IMR-90 (cell line): Measurements from ENCODE around the gene TRIM2. TPM values are rescaled to one million over a fixed set of nuclear protein-coding genes. Genes with fewer than 3 reads are reported as not detected.

ENCODE experiments used
- ATAC-seq: fragments of 200-7000 bp; cut with Tn5 transposase; 2 replicates; pipeline ENCODE4 v1.9.1; 2020; ENCODE audit warnings: low read depth, mild to moderate bottlenecking, moderate library complexity
- BruUV-seq: library from RNA; stranded (reverse); fragments of 400-500 nt; replicated peaks from 2 replicates; lab custom pipeline; 2021; lab: Mats Ljungman, UMichigan
- CTCF ChIA-PET: fragments of 300-600 bp; formaldehyde crosslinking; extraction: SDS; loops from one replicate; lab custom pipeline; 2021; ENCODE audit warnings: antibody characterized with exemption; lab: Yijun Ruan, JAX
- POLR2A ChIA-PET: fragments of 300-600 bp; sonication (Branson Sonifier 250); formaldehyde crosslinking; loops from one replicate; lab custom pipeline; 2022; ENCODE audit warnings: antibody characterized with exemption; ENCODE audit not compliant: unreplicated experiment; lab: Charles Lee
- DNase-seq: peaks from one replicate; pipeline ENCODE4 v3.0.0; 2013
- H2AFZ ChIP-seq: replicated peaks from 2 replicates; pipeline ENCODE3; 2013; ENCODE audit warnings: low read length, mild to moderate bottlenecking; ENCODE audit not compliant: poor library complexity
- H2AK5ac ChIP-seq: 2 replicates; pipeline ENCODE4 v1.6.1; 2013; ENCODE audit warnings: low read depth, low read length, inconsistent platforms
- H2AK9ac ChIP-seq: replicated peaks from 2 replicates; pipeline ENCODE3; 2013; ENCODE audit warnings: mild to moderate bottlenecking, low read depth, low read length, moderate library complexity; ENCODE audit not compliant: poor library complexity
- H2BK120ac ChIP-seq: 2 replicates; pipeline ENCODE4 v1.6.1; 2013; ENCODE audit warnings: low read depth, low read length, inconsistent platforms
- H2BK15ac ChIP-seq: 3 replicates; pipeline ENCODE4 v1.6.1; 2013; ENCODE audit warnings: low read depth, low read length, inconsistent platforms
- H2BK20ac ChIP-seq: 2 replicates; pipeline ENCODE4 v1.6.1; 2013; ENCODE audit warnings: low read depth, mild to moderate bottlenecking, inconsistent platforms, low read length, moderate library complexity
- H2BK5ac ChIP-seq: 2 replicates; pipeline ENCODE4 v1.6.1; 2013; ENCODE audit warnings: mild to moderate bottlenecking, low read depth, low read length, inconsistent platforms; ENCODE audit not compliant: poor library complexity, severe bottlenecking
- H3K14ac ChIP-seq: replicated peaks from 2 replicates; pipeline ENCODE4 v1.6.1; 2013; ENCODE audit warnings: low read depth, low read length, inconsistent platforms
- H3K18ac ChIP-seq: 2 replicates; pipeline ENCODE4 v1.6.1; 2013; ENCODE audit warnings: low read depth, low read length, control low read depth
- H3K23ac ChIP-seq: 2 replicates; pipeline ENCODE4 v1.6.1; 2013; ENCODE audit warnings: low read depth, low read length, inconsistent platforms
- H3K27ac ChIP-seq: 2 replicates; pipeline ENCODE4 v1.5.1; 2013; ENCODE audit warnings: mild to moderate bottlenecking, control low read depth, low read length; ENCODE audit not compliant: insufficient read depth
- H3K27me3 ChIP-seq: 2 replicates; pipeline ENCODE4 v1.6.1; 2013; ENCODE audit warnings: low read length; ENCODE audit not compliant: control insufficient read depth, insufficient read depth
- H3K36me3 ChIP-seq: 2 replicates; pipeline ENCODE4 v1.6.1; 2013; ENCODE audit warnings: low read length, mixed read lengths; ENCODE audit not compliant: control insufficient read depth, insufficient read depth
- H3K4ac ChIP-seq: 2 replicates; pipeline ENCODE4 v1.6.1; 2013; ENCODE audit warnings: low read depth, low read length, inconsistent platforms
- H3K4me1 ChIP-seq: 2 replicates; pipeline ENCODE4 v1.6.1; 2013; ENCODE audit warnings: low read length, mixed read lengths; ENCODE audit not compliant: control insufficient read depth, insufficient read depth
- H3K4me2 ChIP-seq: 2 replicates; pipeline ENCODE4 v1.6.1; 2013; ENCODE audit warnings: low read depth, mild to moderate bottlenecking, control low read depth, low read length, moderate library complexity
- H3K4me3 ChIP-seq: 2 replicates; pipeline ENCODE4 v1.5.1; 2013; ENCODE audit warnings: low read depth, mild to moderate bottlenecking, control low read depth, low read length, moderate library complexity; ENCODE audit not compliant: insufficient read depth
- H3K56ac ChIP-seq: 2 replicates; pipeline ENCODE4 v1.6.1; 2013; ENCODE audit warnings: low read length, inconsistent platforms; ENCODE audit not compliant: insufficient read depth; ENCODE audit errors: extremely low read depth
- H3K79me1 ChIP-seq, 2 experiments: 2 replicates each; pipeline ENCODE4 v1.6.1; 2013; ENCODE audit warnings: low read length in 2 of 2, inconsistent platforms in 1 of 2, low read depth in 1 of 2
- H3K9ac ChIP-seq: 2 replicates; pipeline ENCODE4 v1.6.1; 2013; ENCODE audit warnings: low read depth, low read length, control low read depth
- H3K9me1 ChIP-seq: 2 replicates; pipeline ENCODE4 v1.6.1; 2013; ENCODE audit warnings: low read length, inconsistent platforms; ENCODE audit not compliant: insufficient read depth
- H3K9me3 ChIP-seq: 2 replicates; pipeline ENCODE4 v1.6.1; 2013; ENCODE audit warnings: low read length; ENCODE audit not compliant: control insufficient read depth, insufficient read depth
- H4K20me1 ChIP-seq: 2 replicates; pipeline ENCODE4 v1.6.1; 2013; ENCODE audit warnings: low read length, inconsistent platforms; ENCODE audit not compliant: insufficient read depth
- H4K5ac ChIP-seq: 2 replicates; pipeline ENCODE4 v1.6.1; 2013; ENCODE audit warnings: mild to moderate bottlenecking, low read depth, low read length, control low read depth
- H4K8ac ChIP-seq, 2 experiments: 2 replicates each; pipeline ENCODE4 v1.6.1; 2013; ENCODE audit warnings: low read depth in 2 of 2, low read length in 2 of 2, control low read depth in 1 of 2, inconsistent platforms in 1 of 2
- H4K91ac ChIP-seq: 2 replicates; pipeline ENCODE4 v1.6.1; 2013; ENCODE audit warnings: low read depth, low read length, inconsistent platforms; ENCODE audit not compliant: insufficient read depth
- POLR2A ChIP-seq: IDR thresholded peaks from 2 replicates; pipeline ENCODE4 v1.6.1; 2012; ENCODE audit warnings: mild to moderate bottlenecking, low read depth, low read length
- WGBS, 2 experiments: methylation state at CpG; one replicate each; pipeline versions ENCODE4 v1.1.5 to v1.1.7; 2013; ENCODE audit warnings: missing lambda C conversion rate in 2 of 2; ENCODE audit not compliant: insufficient read length in 1 of 2; ENCODE audit errors: extremely low coverage in 2 of 2; 5-methylcytosine and 5-hydroxymethylcytosine counted together
- dilution Hi-C: fragments of 300-500 bp; cut with HindIII; formaldehyde crosslinking; loops from one replicate; pipeline ENCODE4 v1.14.3; 2018; ENCODE audit warnings: low sequenced_read_pairs; ENCODE audit not compliant: unreplicated experiment
- in situ Hi-C: fragments of 300-500 bp; cut with MboI; formaldehyde crosslinking; loops from 3 replicates; pipeline ENCODE4 v1.14.3; 2019; ENCODE audit warnings: low sequenced_read_pairs, inconsistent platforms, mixed read lengths
- intact Hi-C: fragments of 100-400 bp; cut with micrococcal nuclease; formaldehyde crosslinking; loops from 2 replicates; pipeline ENCODE4 v1.10.0; 2022
- polyA plus RNA-seq, 3 experiments: library from polyadenylated mRNA; depleted of rRNA; stranded (reverse); fragments of >200 nt; gene quantifications; 2 replicates each; pipeline ENCODE4 v1.2.3, GENCODE V29; 2012; ENCODE audit warnings: low replicate concordance in 1 of 3
- total RNA-seq: library from RNA; depleted of rRNA; stranded (reverse); fragments of >200 nt; gene quantifications from 2 replicates; pipeline ENCODE4 v1.2.3, GENCODE V29; 2012
- TF ChIP-seq, protein P1 (sequence below): conservative IDR thresholded peaks from 2 replicates; pipeline ENCODE4 v1.5.1; 2012; ENCODE audit warnings: mild to moderate bottlenecking, low read depth, low read length, improper control_type of control experiment

TRIM2 gene
- total and polyA plus RNA-seq, 2 of the 4 experiments (the other 2 are of a cell fraction), result 16.0 to 64.2 TPM

DNA sequence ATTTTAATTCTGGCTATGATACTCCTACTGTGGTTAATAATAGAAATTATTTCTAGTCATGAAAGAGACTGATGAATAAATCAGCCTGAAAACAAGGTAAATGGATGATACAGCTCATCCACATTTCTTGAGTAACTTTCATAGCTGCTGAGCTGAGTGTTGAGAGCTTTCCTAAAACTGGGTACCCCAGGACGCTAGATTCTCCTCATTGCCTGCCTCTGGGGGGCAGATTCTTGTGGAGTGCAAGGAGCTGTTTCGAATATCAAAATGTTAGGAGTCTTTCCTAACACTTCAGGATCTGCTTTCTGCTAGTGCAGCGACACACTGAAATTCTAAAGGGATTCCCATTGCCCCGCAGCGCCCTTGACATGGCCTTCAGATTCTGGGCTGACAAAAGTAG is 142.3 kb downstream of the TRIM2 start:
- no peak overlapping the region for H3K9ac ChIP-seq
- ATAC-seq (no peak), DNase-seq (peak; percentile 10)
- no peaks in the 10 kb centered on the region for H3K27me3 ChIP-seq
- no peak overlapping the region for H2BK5ac ChIP-seq
- ChIA-PET CTCF (interaction anchor here (0.9 to 2.3 kb wide), 4 partner anchors 12 to 228 kb away, joined by 3 to 11 read pairs (median 5); partner anchors contain the start of gene TMEM131L), POLR2A (no interaction called here)
- no peak overlapping the region for H3K18ac ChIP-seq
- intact Hi-C loops (loop anchor here (5.0 kb wide), 1 partner anchor 101 kb away; no protein-coding TSS in a partner anchor), dilution Hi-C loops (no loop called here), in situ Hi-C loops (loop anchor here (5.0 kb wide), 1 partner anchor 226 kb away; no protein-coding TSS in a partner anchor)
- no peak overlapping the region for H3K23ac ChIP-seq
- no peak overlapping the region for H2BK20ac ChIP-seq
- no peak overlapping the region for H3K4ac ChIP-seq
- H2AK5ac ChIP-seq, result no peak overlapping the region
- H3K14ac ChIP-seq, result no peak overlapping the region; the same call in 1 of the 2 replicates
- no peak overlapping the region for H3K27ac ChIP-seq
- H4K20me1 ChIP-seq, result no peaks in the 10 kb centered on the region
- peaks cover 9 to 30% of the 10 kb centered on the region in 2 experiments; a peak in 3 of 4 replicates for H3K79me1 ChIP-seq
- TF ChIP-seq, protein P1, sequence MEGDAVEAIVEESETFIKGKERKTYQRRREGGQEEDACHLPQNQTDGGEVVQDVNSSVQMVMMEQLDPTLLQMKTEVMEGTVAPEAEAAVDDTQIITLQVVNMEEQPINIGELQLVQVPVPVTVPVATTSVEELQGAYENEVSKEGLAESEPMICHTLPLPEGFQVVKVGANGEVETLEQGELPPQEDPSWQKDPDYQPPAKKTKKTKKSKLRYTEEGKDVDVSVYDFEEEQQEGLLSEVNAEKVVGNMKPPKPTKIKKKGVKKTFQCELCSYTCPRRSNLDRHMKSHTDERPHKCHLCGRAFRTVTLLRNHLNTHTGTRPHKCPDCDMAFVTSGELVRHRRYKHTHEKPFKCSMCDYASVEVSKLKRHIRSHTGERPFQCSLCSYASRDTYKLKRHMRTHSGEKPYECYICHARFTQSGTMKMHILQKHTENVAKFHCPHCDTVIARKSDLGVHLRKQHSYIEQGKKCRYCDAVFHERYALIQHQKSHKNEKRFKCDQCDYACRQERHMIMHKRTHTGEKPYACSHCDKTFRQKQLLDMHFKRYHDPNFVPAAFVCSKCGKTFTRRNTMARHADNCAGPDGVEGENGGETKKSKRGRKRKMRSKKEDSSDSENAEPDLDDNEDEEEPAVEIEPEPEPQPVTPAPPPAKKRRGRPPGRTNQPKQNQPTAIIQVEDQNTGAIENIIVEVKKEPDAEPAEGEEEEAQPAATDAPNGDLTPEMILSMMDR, result peak; percentile 12; the same call in 1 of the 2 replicates
- TF ChIP-seq POLR2A, result no peak
- H3K56ac ChIP-seq, result no peak overlapping the region
- H4K91ac ChIP-seq, result no peak overlapping the region
- no peak overlapping the region for H3K4me2 ChIP-seq
- no peaks in the 10 kb centered on the region for H3K36me3 ChIP-seq
- H4K8ac ChIP-seq, result no peak overlapping the region
- no peak overlapping the region for H3K4me3 ChIP-seq
- 0 out of 2 replicates have a peak overlapping the region, but pooled peaks have one; percentile 11 for H2BK120ac ChIP-seq
- H2AFZ ChIP-seq, result peak overlapping the region; percentile 47
- H2BK15ac ChIP-seq, result no peak overlapping the region
- no TSS peak for BruUV-seq
- peaks cover 9% of the 10 kb centered on the region for H3K9me1 ChIP-seq
- H4K5ac ChIP-seq, result no peak overlapping the region
- 53% methylated on average over 3 of the region's 5 CpGs; no CpG with 5 or more reads in 1 of the 2 experiments for WGBS, 2 experiments
- H2AK9ac ChIP-seq, result no peak overlapping the region
- H3K9me3 ChIP-seq, result no peaks in the 10 kb centered on the region
- H3K4me1 ChIP-seq, result peaks cover 5% of the 10 kb centered on the region; the same call in 1 of the 2 replicates
